Epithelial cell of esophagus (primary cell): ENCODE results near the gene TMA7B.

ENCODE experiments used
- DNase-seq: peaks from one replicate; pipeline ENCODE4 v3.0.0; 2010; ENCODE audit warnings: low read depth
- H3K4me3 ChIP-seq: 2 replicates; pipeline ENCODE4 v1.5.1; 2011; ENCODE audit warnings: mild to moderate bottlenecking, low read length, control low read depth
- TF ChIP-seq, protein P1 (sequence below): IDR thresholded peaks from 2 replicates; pipeline ENCODE4 v1.5.1; 2011; ENCODE audit warnings: low read depth, mild to moderate bottlenecking, low read length, control low read depth, inconsistent platforms; ENCODE audit not compliant: insufficient read depth; ENCODE audit errors: missing control alignments

Gene TMA7B

DNA sequence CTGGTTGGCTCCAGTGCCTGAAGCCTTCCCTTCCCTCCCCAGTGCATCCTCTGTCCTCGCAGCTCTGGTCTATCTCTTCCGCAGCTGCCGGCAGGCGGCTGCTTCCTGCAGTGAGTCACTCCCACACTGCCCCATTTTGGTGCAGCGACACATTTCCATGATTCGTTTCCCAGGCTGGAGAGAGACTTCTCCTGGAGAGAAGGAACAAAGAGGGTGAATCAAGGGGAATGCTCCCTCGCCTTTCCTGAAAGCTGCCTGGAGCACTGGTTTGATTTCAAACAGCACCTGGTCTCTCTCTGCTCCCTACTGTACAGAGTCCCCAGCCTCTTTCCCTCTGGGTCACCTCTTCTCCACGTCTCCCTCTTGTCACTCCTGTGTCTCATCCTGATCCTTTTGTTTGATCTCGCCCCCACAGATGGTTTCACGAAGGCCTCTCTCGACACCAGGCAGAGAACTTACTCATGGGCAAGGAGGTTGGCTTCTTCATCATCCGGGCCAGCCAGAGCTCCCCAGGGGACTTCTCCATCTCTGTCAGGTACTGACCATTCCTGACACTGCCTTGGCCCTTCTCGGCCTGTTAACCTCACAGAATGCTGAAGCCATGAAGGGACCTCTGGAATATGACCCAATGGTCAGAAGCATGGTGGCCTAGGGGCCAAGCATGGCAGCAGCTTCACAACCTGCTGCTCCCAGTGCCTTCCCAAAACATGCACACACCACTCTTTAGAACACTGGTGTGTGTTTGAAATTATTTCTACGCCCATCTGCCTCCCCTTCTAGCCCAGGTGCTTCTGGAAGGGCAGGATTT lies at the start of gene TMA7B:
TSS of gene TMA7B (plus strand) at position 758 of the 808 bp plus-strand sequence. CDS start 3,978 bp downstream, outside the sequence.
- DNase-seq: peak; percentile 69
- TF ChIP-seq, protein P1, sequence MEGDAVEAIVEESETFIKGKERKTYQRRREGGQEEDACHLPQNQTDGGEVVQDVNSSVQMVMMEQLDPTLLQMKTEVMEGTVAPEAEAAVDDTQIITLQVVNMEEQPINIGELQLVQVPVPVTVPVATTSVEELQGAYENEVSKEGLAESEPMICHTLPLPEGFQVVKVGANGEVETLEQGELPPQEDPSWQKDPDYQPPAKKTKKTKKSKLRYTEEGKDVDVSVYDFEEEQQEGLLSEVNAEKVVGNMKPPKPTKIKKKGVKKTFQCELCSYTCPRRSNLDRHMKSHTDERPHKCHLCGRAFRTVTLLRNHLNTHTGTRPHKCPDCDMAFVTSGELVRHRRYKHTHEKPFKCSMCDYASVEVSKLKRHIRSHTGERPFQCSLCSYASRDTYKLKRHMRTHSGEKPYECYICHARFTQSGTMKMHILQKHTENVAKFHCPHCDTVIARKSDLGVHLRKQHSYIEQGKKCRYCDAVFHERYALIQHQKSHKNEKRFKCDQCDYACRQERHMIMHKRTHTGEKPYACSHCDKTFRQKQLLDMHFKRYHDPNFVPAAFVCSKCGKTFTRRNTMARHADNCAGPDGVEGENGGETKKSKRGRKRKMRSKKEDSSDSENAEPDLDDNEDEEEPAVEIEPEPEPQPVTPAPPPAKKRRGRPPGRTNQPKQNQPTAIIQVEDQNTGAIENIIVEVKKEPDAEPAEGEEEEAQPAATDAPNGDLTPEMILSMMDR: peak; percentile 52
- no peak within 1 kb of the TSS for H3K4me3 ChIP-seq

DNA sequence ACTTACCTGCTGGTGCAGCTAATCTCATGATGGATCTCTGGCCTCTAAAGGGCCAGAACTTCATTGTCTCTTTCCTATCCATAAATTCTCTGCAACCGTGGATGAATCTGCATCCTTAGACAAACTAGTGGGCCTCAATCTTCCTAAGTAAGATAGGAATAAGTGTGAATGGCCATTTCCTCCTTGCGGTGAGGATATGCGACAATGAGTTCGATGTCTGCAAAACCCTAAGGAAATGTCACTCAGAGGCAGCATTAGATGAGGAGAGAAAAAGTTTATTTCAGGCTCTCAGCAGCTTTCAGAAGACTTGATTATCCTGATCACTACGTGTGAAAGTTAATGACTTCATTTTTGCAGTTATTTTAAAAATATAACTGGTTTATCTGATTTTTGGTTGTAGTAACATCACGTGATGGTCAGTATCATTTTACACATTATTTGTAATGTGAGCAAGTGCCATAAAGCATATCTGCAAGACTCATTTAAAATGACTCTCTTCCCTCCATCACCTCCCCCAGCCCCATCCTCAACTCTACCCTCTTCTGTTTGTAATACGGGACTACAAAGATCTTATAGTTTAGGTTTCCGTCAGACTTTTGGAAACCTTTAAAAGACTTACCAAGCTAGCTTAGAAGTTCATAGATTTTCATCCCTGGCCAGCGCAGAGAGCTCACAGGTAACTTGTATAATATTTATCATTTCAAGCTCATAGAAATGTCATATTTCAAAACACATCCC lies 49.2 kb upstream of the TMA7B start:
- DNase-seq: no peak
- H3K4me3 ChIP-seq: no peak overlapping the region
- TF ChIP-seq, protein P1: no peak

DNA sequence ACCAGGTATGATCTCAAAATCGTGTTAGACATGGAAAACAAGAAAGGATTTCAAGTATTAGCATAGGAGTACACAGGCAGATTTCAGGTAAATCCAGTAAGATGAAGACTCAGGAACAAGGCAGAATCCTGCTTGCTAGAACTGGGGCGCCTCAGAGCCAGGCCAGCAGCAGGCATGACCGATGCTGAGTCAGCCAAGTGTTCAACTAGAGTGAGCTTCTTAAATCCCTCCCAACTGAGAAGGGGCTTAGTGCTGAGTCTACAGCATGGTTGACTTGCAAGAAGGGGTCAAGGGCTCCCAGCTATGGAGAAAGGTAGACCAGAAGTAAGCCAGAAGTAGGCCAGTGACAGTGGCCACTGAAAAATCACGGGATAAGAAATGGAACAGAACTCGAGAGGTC lies 46.9 kb upstream of the TMA7B start:
- TF ChIP-seq, protein P1: no peak
- DNase-seq: peak; percentile 7
- H3K4me3 ChIP-seq: no peak overlapping the region

DNA sequence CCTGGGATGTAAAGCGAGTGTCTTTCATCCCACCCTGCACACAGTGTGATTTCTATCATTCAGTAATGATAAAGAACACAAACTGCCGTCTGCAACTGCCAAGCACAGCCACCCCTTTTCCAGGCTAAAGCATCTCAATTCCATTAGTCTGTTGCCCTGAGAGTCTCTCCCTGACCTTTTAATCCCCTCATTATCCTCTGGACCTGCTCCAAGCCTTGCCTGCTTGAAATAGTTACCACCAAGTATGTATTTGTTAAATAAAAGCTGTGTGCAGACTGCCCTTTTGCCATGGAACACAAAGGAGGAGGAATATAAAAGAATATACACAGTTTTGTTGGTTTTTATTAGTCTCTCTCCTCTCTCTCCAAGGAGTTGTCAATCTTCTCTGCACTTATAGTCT lies 46.3 kb upstream of the TMA7B start:
- no peak for DNase-seq
- H3K4me3 ChIP-seq: no peak overlapping the region

DNA sequence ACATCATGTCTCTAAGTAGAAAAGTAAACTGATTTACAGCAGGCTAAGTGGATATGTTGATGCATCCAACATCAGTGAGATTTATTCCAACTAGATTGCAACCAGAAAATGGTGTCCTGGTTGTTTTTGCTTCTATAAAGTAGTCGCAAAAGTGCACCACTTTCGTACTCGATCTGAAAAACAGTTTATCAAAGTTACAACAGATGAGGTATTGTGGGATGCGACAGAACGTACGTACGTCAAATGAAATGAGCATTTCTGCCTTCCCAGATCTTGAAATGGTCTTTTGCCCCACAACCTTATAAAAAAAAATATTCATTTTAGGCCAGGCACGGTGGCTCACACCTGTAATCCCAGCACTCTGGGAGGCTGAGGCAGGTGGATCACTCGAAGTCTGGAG lies 45.6 kb upstream of the TMA7B start:
- TF ChIP-seq, protein P1: no peak
- no peak overlapping the region for H3K4me3 ChIP-seq
- DNase-seq: no peak

More for the DNA sequence above, 46.3 kb upstream of the TMA7B start:
- TF ChIP-seq, protein P1: no peak

DNA sequence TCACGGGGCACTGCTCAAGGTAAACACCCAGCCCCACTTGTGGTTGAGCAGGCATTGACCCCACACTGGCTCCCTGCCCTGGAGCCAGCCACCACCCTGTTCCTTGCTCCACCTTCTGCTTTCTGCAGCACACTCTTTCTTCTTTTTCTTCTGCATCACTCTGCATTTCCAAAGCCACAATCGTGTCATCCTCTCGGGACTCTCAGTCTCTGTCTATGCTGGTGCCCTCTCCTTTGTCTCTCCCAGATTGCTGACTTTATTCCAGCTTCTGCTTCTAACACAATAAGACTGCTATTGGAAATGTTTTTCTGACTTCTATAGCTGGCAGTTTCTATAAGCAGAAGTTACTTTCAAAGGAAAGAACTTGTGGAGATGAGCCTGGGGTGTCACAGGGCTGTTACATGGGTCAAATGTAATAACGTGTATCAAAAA lies 44.9 kb upstream of the TMA7B start:
- TF ChIP-seq, protein P1: no peak
- no peak overlapping the region for H3K4me3 ChIP-seq
- DNase-seq: no peak
